Astrocyte (in vitro differentiated cells and primary cell): ENCODE results near the gene PLPPR1. TPM values are rescaled to one million over a fixed set of nuclear protein-coding genes. Genes with fewer than 3 reads are reported as not detected.

Experiments
- DNase-seq: peaks from one replicate; pipeline ENCODE4 v3.0.0-alpha.2; 2010; ENCODE audit warnings: low read depth
- FAIRE-seq: peaks from 2 replicates; lab custom pipeline; 2011; peaks lifted over from hg19 to GRCh38; lab: Jason Lieb, UNC
- H2AFZ ChIP-seq: 2 replicates; pipeline ENCODE4 v1.6.0; 2012; ENCODE audit warnings: low read depth, low read length, inconsistent platforms
- H3K27ac ChIP-seq: 2 replicates; pipeline ENCODE4 v1.5.1; 2011; ENCODE audit warnings: low read depth, low read length, inconsistent platforms
- H3K27me3 ChIP-seq: 2 replicates; pipeline ENCODE4 v1.6.0; 2011; ENCODE audit warnings: low read length, inconsistent platforms; ENCODE audit not compliant: insufficient read depth
- H3K36me3 ChIP-seq: 2 replicates; pipeline ENCODE4 v1.5.1; 2011; ENCODE audit warnings: low read length, inconsistent platforms; ENCODE audit not compliant: insufficient read depth
- H3K4me1 ChIP-seq: 2 replicates; pipeline ENCODE4 v1.5.1; 2011; ENCODE audit warnings: low read length, inconsistent platforms; ENCODE audit not compliant: insufficient read depth
- H3K4me2 ChIP-seq: 2 replicates; pipeline ENCODE4 v1.6.0; 2012; ENCODE audit warnings: low read length, inconsistent platforms
- H3K4me3 ChIP-seq: 2 replicates; pipeline ENCODE4 v1.5.1; 2011; ENCODE audit warnings: low read depth, mild to moderate bottlenecking, low read length, inconsistent platforms; ENCODE audit not compliant: insufficient read depth
- H3K79me2 ChIP-seq: 2 replicates; pipeline ENCODE4 v1.6.0; 2012; ENCODE audit warnings: mild to moderate bottlenecking, low read length, inconsistent platforms; ENCODE audit not compliant: insufficient read depth
- H3K9ac ChIP-seq: 2 replicates; pipeline ENCODE4 v1.6.0; 2012; ENCODE audit warnings: mild to moderate bottlenecking, low read length, inconsistent platforms
- H3K9me3 ChIP-seq: 2 replicates; pipeline ENCODE4 v1.5.1; 2012; ENCODE audit warnings: low read depth, mild to moderate bottlenecking, low read length, inconsistent platforms; ENCODE audit not compliant: insufficient read depth
- H4K20me1 ChIP-seq: 2 replicates; pipeline ENCODE4 v1.6.0; 2012; ENCODE audit warnings: low read length, inconsistent platforms; ENCODE audit not compliant: insufficient read depth
- H3K27ac Mint-ChIP-seq: one replicate; pipeline ENCODE4 v1.8.0; 2021; ENCODE audit warnings: mild to moderate bottlenecking, mixed read lengths; ENCODE audit not compliant: unreplicated experiment
- H3K27me3 Mint-ChIP-seq: one replicate; pipeline ENCODE4 v1.8.0; 2021; ENCODE audit warnings: low read depth, mixed read lengths; ENCODE audit not compliant: unreplicated experiment
- H3K36me3 Mint-ChIP-seq: one replicate; pipeline ENCODE4 v1.8.0; 2021; ENCODE audit warnings: low read depth, mixed read lengths; ENCODE audit not compliant: unreplicated experiment
- H3K4me1 Mint-ChIP-seq: one replicate; pipeline ENCODE4 v1.8.0; 2021; ENCODE audit warnings: low read depth, mixed read lengths; ENCODE audit not compliant: unreplicated experiment
- H3K4me3 Mint-ChIP-seq: one replicate; pipeline ENCODE4 v1.8.0; 2021; ENCODE audit warnings: mild to moderate bottlenecking, moderate library complexity, mixed read lengths; ENCODE audit not compliant: unreplicated experiment
- H3K9me3 Mint-ChIP-seq: one replicate; pipeline ENCODE4 v1.8.0; 2021; ENCODE audit warnings: mild to moderate bottlenecking, mixed read lengths; ENCODE audit not compliant: unreplicated experiment
- EZH2 ChIP-seq: IDR thresholded peaks from 2 replicates; pipeline ENCODE4 v1.6.1; 2012; ENCODE audit warnings: mild to moderate bottlenecking, low read length, inconsistent platforms; ENCODE audit not compliant: insufficient read depth
- total RNA-seq: library from RNA; stranded (reverse); gene quantifications from 2 replicates; pipeline ENCODE4 v1.2.1, GENCODE V29; 2021
- TF ChIP-seq, protein P1 (sequence below): IDR thresholded peaks from 2 replicates; pipeline ENCODE4 v1.5.1; 2011; ENCODE audit warnings: low read depth, mild to moderate bottlenecking, inconsistent platforms, low read length, moderate library complexity; ENCODE audit not compliant: insufficient read depth

The PLPPR1 gene
- total RNA-seq, 1 donor from 2014 or later = not detected

DNA sequence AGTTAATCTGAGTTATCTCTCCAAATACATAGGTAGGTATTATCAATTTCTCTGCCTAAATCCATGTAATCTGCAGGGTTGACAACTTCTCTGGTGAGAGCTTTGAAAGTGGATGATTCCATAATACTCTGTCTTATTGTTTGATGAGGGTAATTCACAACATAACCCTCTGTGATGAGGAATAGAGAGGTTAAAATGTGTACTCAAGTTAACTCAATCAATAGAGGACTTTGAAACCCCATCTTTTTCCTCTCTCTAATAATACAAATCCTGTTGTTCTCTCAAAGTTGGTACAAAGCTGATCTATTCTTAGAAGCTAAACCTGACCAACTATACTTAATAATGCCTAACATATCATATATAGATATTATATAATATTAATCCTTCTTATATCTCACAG lies 100.1 kb downstream of the PLPPR1 start:
- Histone ChIP-seq H3K27me3 (no peaks in the 10 kb centered on the region), H3K79me2 (no peaks in the 10 kb centered on the region), H4K20me1 (no peaks in the 10 kb centered on the region), H3K4me3 (no peak overlapping the region), H2AFZ (no peak overlapping the region), H3K9me3 (peaks cover 3% of the 10 kb centered on the region), H3K4me2 (no peak overlapping the region), H3K9ac (no peak overlapping the region), H3K27ac (no peak overlapping the region), H3K36me3 (no peaks in the 10 kb centered on the region), H3K4me1 (no peaks in the 10 kb centered on the region)
- FAIRE-seq (no peak), DNase-seq (no peak)
- TF ChIP-seq EZH2 = no peak
- TF ChIP-seq, protein P1, sequence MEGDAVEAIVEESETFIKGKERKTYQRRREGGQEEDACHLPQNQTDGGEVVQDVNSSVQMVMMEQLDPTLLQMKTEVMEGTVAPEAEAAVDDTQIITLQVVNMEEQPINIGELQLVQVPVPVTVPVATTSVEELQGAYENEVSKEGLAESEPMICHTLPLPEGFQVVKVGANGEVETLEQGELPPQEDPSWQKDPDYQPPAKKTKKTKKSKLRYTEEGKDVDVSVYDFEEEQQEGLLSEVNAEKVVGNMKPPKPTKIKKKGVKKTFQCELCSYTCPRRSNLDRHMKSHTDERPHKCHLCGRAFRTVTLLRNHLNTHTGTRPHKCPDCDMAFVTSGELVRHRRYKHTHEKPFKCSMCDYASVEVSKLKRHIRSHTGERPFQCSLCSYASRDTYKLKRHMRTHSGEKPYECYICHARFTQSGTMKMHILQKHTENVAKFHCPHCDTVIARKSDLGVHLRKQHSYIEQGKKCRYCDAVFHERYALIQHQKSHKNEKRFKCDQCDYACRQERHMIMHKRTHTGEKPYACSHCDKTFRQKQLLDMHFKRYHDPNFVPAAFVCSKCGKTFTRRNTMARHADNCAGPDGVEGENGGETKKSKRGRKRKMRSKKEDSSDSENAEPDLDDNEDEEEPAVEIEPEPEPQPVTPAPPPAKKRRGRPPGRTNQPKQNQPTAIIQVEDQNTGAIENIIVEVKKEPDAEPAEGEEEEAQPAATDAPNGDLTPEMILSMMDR = no peak
- Mint-ChIP-seq H3K9me3 (peaks cover 27% of the 10 kb centered on the region), H3K27me3 (peaks cover 2% of the 10 kb centered on the region), H3K4me3 (no peak overlapping the region), H3K36me3 (no peaks in the 10 kb centered on the region), H3K27ac (no peak overlapping the region), H3K4me1 (no peaks in the 10 kb centered on the region)

DNA sequence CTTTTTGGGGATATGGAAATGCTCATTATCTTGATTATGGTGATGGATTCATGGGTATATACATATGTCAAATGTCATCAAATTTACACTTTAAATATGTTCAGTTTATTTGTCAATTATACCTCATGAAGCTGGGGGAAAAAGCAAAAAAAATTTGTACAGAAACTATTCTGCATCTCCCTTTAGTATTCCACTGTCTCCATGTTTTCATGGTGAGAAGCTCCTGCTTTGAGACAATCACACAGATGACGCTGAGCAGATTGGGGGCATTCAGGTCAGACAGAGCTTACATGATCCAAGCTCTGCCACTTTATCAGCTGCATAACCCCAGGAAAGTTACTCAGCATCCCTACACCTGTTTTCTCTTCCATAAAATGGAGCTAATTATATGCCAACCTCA lies 101.5 kb downstream of the PLPPR1 start:
- no peak overlapping the region for H3K4me3 ChIP-seq
- H3K36me3 Mint-ChIP-seq = no peaks in the 10 kb centered on the region
- peaks cover 18% of the 10 kb centered on the region for H3K9me3 Mint-ChIP-seq
- H3K27me3 ChIP-seq = no peaks in the 10 kb centered on the region
- no peak overlapping the region for H3K27ac Mint-ChIP-seq
- no peaks in the 10 kb centered on the region for H3K4me1 Mint-ChIP-seq
- TF ChIP-seq, protein P1 = no peak
- TF ChIP-seq EZH2 = no peak
- H3K9me3 ChIP-seq = peaks cover 3% of the 10 kb centered on the region
- H3K27ac ChIP-seq = no peak overlapping the region
- H3K27me3 Mint-ChIP-seq = peaks cover 4% of the 10 kb centered on the region
- H3K4me3 Mint-ChIP-seq = no peak overlapping the region
- H3K36me3 ChIP-seq = no peaks in the 10 kb centered on the region
- H3K4me2 ChIP-seq = no peak overlapping the region
- no peak overlapping the region for H3K9ac ChIP-seq
- DNase-seq (no peak), FAIRE-seq (no peak)
- H2AFZ ChIP-seq = no peak overlapping the region
- H4K20me1 ChIP-seq = no peaks in the 10 kb centered on the region
- no peaks in the 10 kb centered on the region for H3K79me2 ChIP-seq
- H3K4me1 ChIP-seq = no peaks in the 10 kb centered on the region

DNA sequence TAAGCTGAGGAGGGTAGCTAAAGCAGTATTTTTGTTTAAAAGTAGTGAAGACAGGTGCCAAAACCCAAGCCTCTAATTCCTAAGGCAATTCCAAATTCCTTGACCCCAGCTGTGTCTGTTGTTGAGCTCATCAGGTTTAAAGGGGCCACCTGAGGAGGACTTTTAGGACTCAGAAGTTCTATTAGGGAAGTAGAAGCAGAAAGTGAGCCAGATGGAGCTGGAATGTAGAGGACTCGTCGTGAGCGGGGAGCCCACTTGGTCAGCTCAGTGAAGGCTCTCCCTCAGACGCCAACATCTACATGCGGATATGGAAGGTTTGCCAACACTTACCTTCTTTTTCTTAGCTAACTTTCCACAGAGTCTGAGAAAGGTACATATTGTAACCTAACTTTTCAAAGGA lies 102.8 kb downstream of the PLPPR1 start:
- no peak overlapping the region for H3K27ac Mint-ChIP-seq
- H3K4me1 Mint-ChIP-seq = no peaks in the 10 kb centered on the region
- Histone ChIP-seq H3K79me2 (no peaks in the 10 kb centered on the region), H3K9ac (no peak overlapping the region), H3K4me1 (no peaks in the 10 kb centered on the region), H4K20me1 (no peaks in the 10 kb centered on the region), H3K4me2 (no peak overlapping the region), H3K9me3 (peaks cover 3% of the 10 kb centered on the region), H3K4me3 (no peak overlapping the region), H3K36me3 (no peaks in the 10 kb centered on the region), H2AFZ (no peak overlapping the region), H3K27ac (no peak overlapping the region), H3K27me3 (no peaks in the 10 kb centered on the region)
- no peak for FAIRE-seq
- DNase-seq = no peak
- no peak overlapping the region for H3K4me3 Mint-ChIP-seq
- no peaks in the 10 kb centered on the region for H3K36me3 Mint-ChIP-seq
- H3K9me3 Mint-ChIP-seq = peaks cover 10% of the 10 kb centered on the region
- no peak for TF ChIP-seq EZH2
- TF ChIP-seq, protein P1 = no peak
- H3K27me3 Mint-ChIP-seq = peaks cover 9% of the 10 kb centered on the region
